GM12891 (cell line): Measurements from ENCODE around the gene KRT81. TPM values are rescaled to one million over a fixed set of nuclear protein-coding genes. Genes with fewer than 3 reads are reported as not detected.

Experiments used
- DNase-seq: peaks from one replicate; pipeline ENCODE4 v3.0.0; 2011; ENCODE audit warnings: low spot score; ENCODE audit not compliant: insufficient read length
- FAIRE-seq: peaks from 2 replicates; lab custom pipeline; 2011; peaks lifted over from hg19 to GRCh38; lab: Jason Lieb, UNC
- PAX5 ChIP-seq: IDR thresholded peaks from 2 replicates; pipeline ENCODE4 v1.6.1; 2011; ENCODE audit warnings: low read length, moderate library complexity, mild to moderate bottlenecking; ENCODE audit not compliant: insufficient read depth, severe bottlenecking
- POLR2A ChIP-seq: IDR thresholded peaks from 2 replicates; pipeline ENCODE4 v1.6.1; 2011; ENCODE audit warnings: low read depth, low read length, control low read depth
- POLR2AphosphoS5 ChIP-seq: IDR thresholded peaks from 2 replicates; pipeline ENCODE4 v1.6.1; 2011; ENCODE audit warnings: low read depth, low read length, control low read depth
- POU2F2 ChIP-seq: IDR thresholded peaks from 2 replicates; pipeline ENCODE4 v1.6.1; 2011; ENCODE audit warnings: low read depth, mild to moderate bottlenecking, control low read depth, low read length, moderate library complexity
- SPI1 ChIP-seq: IDR thresholded peaks from 2 replicates; pipeline ENCODE4 v1.6.1; 2011; ENCODE audit warnings: low read depth, low read length, control low read depth
- TAF1 ChIP-seq: IDR thresholded peaks from 2 replicates; pipeline ENCODE4 v1.6.1; 2011; ENCODE audit warnings: low read depth, low read length, control low read depth
- polyA plus RNA-seq: library from polyadenylated mRNA; unstranded; fragments of >200 nt; gene quantifications from one replicate; pipeline ENCODE4 v1.2.1, GENCODE V29; 2012; ENCODE audit warnings: low read depth, missing spikeins, inconsistent platforms; ENCODE audit not compliant: missing spikeins

The KRT81 gene
- 0.06 TPM for polyA plus RNA-seq

GRCh38 chr12:52291267-52291935 is at the start of gene KRT81:
Gene KRT81 (minus strand): TSS chr12:52291534. CDS start chr12:52291465, 69 bp downstream.
- FAIRE-seq (no peak), DNase-seq (no peak)
- TF ChIP-seq POLR2A (no peak), SPI1 (no peak)

- TF ChIP-seq PAX5: no peak
- no peak for TF ChIP-seq SPI1
- TF ChIP-seq POU2F2: no peak
- TF ChIP-seq TAF1: no peak
- TF ChIP-seq POLR2A: no peak
- TF ChIP-seq POLR2AphosphoS5: no peak
- FAIRE-seq (peak; percentile 33), DNase-seq (no peak)
Observed at GRCh38 chr12:52338241-52338960, 47.1 kb upstream of the KRT81 start.

DNA sequence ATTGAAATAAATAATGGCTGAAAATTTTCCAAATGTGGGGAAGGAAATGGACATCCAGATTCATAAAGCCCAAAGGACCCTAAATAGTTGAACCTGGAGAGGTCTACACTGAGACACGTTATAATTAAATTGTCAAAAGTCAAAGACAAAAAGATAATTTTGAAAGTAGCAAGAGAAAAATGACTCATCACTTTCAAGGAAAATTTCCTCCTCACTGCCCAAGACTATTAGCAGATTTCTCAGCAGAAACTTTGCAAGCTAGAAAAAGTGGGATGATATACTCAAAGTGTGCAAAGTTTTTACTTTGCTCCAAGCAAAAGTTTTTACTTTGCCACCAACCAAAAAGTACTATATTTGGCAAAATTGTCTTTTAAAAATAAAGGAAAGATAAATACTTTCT is 45.7 kb upstream of the KRT81 start:
- TF ChIP-seq TAF1 (no peak), POLR2A (no peak), POU2F2 (no peak), POLR2AphosphoS5 (no peak), SPI1 (no peak), PAX5 (no peak)
- no peak for DNase-seq
- no peak for FAIRE-seq

GRCh38 chr12:52336641-52337040 is 45.3 kb upstream of the KRT81 start:
- FAIRE-seq (no peak), DNase-seq (no peak)
- TF ChIP-seq POLR2A (no peak), POLR2AphosphoS5 (no peak), TAF1 (no peak), PAX5 (no peak), SPI1 (no peak)

GRCh38 chr12:52335598-52336262 is 44.4 kb upstream of the KRT81 start:
- TF ChIP-seq POLR2A (no peak), PAX5 (no peak), SPI1 (no peak), TAF1 (no peak), POU2F2 (no peak), POLR2AphosphoS5 (no peak)
- DNase-seq (no peak), FAIRE-seq (no peak)

DNA sequence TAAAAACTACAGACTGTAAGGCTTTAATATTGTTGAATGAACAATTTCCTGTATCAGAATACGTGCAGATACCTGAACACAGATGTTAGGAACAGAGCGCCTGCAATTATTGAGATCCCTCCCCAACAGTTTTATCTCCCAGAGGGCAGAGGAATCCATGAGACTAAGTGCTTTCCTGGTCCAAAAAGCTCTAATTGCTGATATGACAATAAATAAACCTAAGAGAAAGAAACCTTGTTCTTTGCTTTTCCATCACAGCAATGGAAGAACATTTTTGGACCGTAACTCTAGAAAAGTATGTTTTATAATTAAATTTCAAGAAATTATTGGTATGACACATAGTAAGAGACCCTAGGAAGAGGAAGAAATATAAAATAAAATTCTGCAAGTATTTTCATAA is 42.9 kb upstream of the KRT81 start:
- DNase-seq: no peak
- TF ChIP-seq PAX5: no peak
- TF ChIP-seq POLR2AphosphoS5: no peak
- TF ChIP-seq POU2F2: no peak
- no peak for TF ChIP-seq TAF1
- TF ChIP-seq SPI1: no peak
- TF ChIP-seq POLR2A: no peak
- no peak for FAIRE-seq

DNA sequence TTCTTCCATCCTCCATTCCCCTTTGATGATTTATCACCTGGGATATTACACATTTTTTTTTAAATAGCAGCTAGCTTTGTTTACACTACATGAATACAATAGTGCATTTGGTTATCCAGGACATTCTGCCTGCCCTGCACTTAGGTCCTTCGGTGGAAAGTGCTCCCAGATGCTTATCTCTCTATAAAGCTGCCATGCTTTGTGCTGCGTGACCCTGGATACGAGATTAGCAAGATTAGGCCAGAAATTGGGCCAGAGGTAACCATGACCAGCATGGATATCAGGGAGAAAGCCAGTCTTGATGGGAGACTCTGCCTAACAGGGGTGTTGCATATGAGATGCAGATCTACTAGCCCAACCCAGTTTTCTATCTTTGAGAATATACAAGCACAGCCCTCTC is 42.0 kb upstream of the KRT81 start:
- no peak for DNase-seq
- TF ChIP-seq PAX5: no peak
- TF ChIP-seq POLR2AphosphoS5: no peak
- TF ChIP-seq POU2F2: no peak
- no peak for TF ChIP-seq SPI1
- TF ChIP-seq TAF1: no peak
- TF ChIP-seq POLR2A: no peak
- FAIRE-seq: no peak

DNA sequence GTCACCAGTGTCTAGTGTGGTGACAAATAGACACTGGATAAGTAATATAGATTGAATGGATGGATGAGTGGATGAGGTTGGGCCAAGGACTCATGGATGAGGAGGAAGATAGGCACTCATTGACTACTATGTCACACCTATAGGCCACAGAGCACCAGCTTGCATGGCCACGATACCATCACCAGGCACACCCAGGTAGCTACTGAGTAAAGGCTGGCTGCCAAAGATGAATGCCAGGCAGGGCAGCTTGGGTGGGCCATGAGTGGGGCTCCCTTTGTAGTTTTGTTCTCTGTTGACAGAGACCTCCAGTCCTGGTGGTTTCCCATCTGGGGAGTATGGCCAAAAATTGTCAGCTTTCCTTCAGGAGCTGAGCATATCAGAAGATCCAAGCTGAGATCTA is 41.0 kb upstream of the KRT81 start:
- TF ChIP-seq SPI1: no peak
- no peak for TF ChIP-seq TAF1
- no peak for TF ChIP-seq POLR2AphosphoS5
- no peak for TF ChIP-seq PAX5
- no peak for TF ChIP-seq POU2F2
- no peak for TF ChIP-seq POLR2A
- no peak for FAIRE-seq

DNA sequence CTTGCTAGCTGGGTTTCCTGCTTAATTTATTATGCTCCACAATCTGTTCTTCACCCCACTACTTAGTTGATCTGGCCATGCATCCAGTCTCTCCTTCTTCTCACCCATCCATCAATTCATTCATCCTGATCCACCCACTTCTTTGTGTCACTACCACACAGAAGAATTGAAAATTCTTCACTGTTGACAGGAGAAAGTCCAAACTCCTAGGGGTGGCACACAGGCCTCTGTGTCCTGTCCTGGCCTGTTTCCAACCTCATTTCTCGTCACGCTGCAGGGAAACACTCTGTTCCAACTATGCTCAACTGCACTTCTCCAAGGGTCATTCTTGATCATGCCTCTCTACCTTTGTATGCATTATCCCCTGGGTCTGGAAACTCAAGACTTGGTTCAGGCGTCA is 40.5 kb upstream of the KRT81 start:
- FAIRE-seq (no peak), DNase-seq (no peak)
- no peak for TF ChIP-seq TAF1
- TF ChIP-seq POLR2AphosphoS5: no peak
- no peak for TF ChIP-seq POU2F2
- TF ChIP-seq PAX5: no peak
- TF ChIP-seq SPI1: no peak
- no peak for TF ChIP-seq POLR2A

More for the DNA sequence above, 41.0 kb upstream of the KRT81 start:
- DNase-seq: no peak
